HepG2 (cell line): ENCODE measurements around the gene PRPF38A. TPM values are rescaled to one million over a fixed set of nuclear protein-coding genes. Genes with fewer than 3 reads are reported as not detected.

Experiments used
- ATAC-seq: fragments of 200-7000 bp; cut with Tn5 transposase; 3 replicates; pipeline ENCODE4 v1.9.1; 2020; ENCODE audit warnings: mild to moderate bottlenecking, moderate library complexity
- BruUV-seq: library from RNA; stranded (reverse); fragments of 400-500 nt; replicated peaks from 2 replicates; lab custom pipeline; 2021; lab: Mats Ljungman, UMichigan
- CTCF ChIA-PET: fragments of 300-600 bp; formaldehyde crosslinking; extraction: SDS; loops from one replicate; lab custom pipeline; 2021; ENCODE audit warnings: low total read pairs, inconsistent platforms, low intra/inter-chr PET ratio; lab: Yijun Ruan, JAX
- POLR2A ChIA-PET: fragments of 350-600 bp; sonication (Branson Sonifier 250); formaldehyde crosslinking; loops from one replicate; lab custom pipeline; 2020; ENCODE audit warnings: antibody characterized with exemption, inconsistent platforms; lab: Yijun Ruan, JAX
- DNase-seq: peaks from one replicate; pipeline ENCODE4 v3.0.0-alpha.2; 2015; ENCODE audit warnings: low spot score
- FAIRE-seq: peaks from 3 replicates; lab custom pipeline; 2011; peaks lifted over from hg19 to GRCh38; lab: Jason Lieb, UNC
- H2AFZ ChIP-seq: one replicate; pipeline ENCODE4 v1.6.1; 2011; ENCODE audit warnings: low read length, inconsistent platforms
- H3K27ac ChIP-seq: fragments of 300-600 bp; 3 replicates; pipeline ENCODE4 v1.8.0; 2011; ENCODE audit warnings: mixed run types, mild to moderate bottlenecking, mixed read lengths, low read length, inconsistent platforms; ENCODE audit not compliant: insufficient read depth; ENCODE audit errors: extremely low read length
- H3K27me3 ChIP-seq, 2 experiments: fragments of 200-600 bp in 1 of 2; 2 replicates in 1 of 2; 3 replicates in 1 of 2; pipeline versions ENCODE4 v1.6.0 to v1.8.0; 2011; ENCODE audit warnings: low read length in 2 of 2, mild to moderate bottlenecking in 2 of 2, moderate library complexity in 2 of 2, inconsistent platforms in 1 of 2; ENCODE audit not compliant: insufficient read depth in 2 of 2, control insufficient read depth in 1 of 2
- H3K36me3 ChIP-seq, 2 experiments: fragments of 200-600 bp in 1 of 2; replicated peaks in 1 of 2; 2 replicates in 1 of 2; 3 replicates in 1 of 2; pipeline versions ENCODE4 v1.5.1 to v1.8.0; 2011; ENCODE audit warnings: low read length in 2 of 2, inconsistent platforms in 1 of 2; ENCODE audit not compliant: insufficient read depth in 2 of 2, control insufficient read depth in 1 of 2
- H3K4me1 ChIP-seq: 2 replicates; pipeline ENCODE4 v1.5.1; 2012; ENCODE audit warnings: low read length, inconsistent platforms; ENCODE audit not compliant: insufficient read depth
- H3K4me2 ChIP-seq: 2 replicates; pipeline ENCODE4 v1.6.0; 2011; ENCODE audit warnings: low read depth, low read length, inconsistent platforms
- H3K4me3 ChIP-seq, 3 experiments: fragments of 200-600 bp in 1 of 3; sonication (generic), shearing (Covaris generic) in 1 of 3; replicated peaks in 1 of 3; 2 replicates each; pipeline ENCODE4 v1.5.1; 2011 to 2016; ENCODE audit warnings: low read length in 3 of 3, inconsistent platforms in 2 of 3, low read depth in 2 of 3, mild to moderate bottlenecking in 2 of 3, control low read depth in 1 of 3, mixed read lengths in 1 of 3; ENCODE audit not compliant: insufficient read depth in 1 of 3
- H3K79me2 ChIP-seq: one replicate; pipeline ENCODE4 v1.6.1; 2011; ENCODE audit warnings: low read length, inconsistent platforms; ENCODE audit not compliant: insufficient read depth
- H3K9ac ChIP-seq: 2 replicates; pipeline ENCODE4 v1.6.0; 2011; ENCODE audit warnings: mild to moderate bottlenecking, low read depth, low read length, inconsistent platforms; ENCODE audit not compliant: insufficient read depth
- H3K9me3 ChIP-seq: 2 replicates; pipeline ENCODE4 v1.5.1; 2012; ENCODE audit warnings: mild to moderate bottlenecking, low read length
- H4K20me1 ChIP-seq: 2 replicates; pipeline ENCODE4 v1.6.0; 2011; ENCODE audit warnings: inconsistent platforms, mild to moderate bottlenecking, low read length, moderate library complexity; ENCODE audit not compliant: insufficient read depth
- AHR ChIP-seq: IDR thresholded peaks from 2 replicates; pipeline ENCODE4 v1.6.1; 2018; ENCODE audit warnings: missing genetic modification reagents, missing compliant biosample characterization
- ARID2 ChIP-seq: sonication (generic); formaldehyde crosslinking; IDR thresholded peaks from 2 replicates; pipeline ENCODE4 v1.8.1; 2022; ENCODE audit warnings: mild to moderate bottlenecking, missing genetic modification reagents, borderline replicate concordance
- NFATC3 ChIP-seq: sonication (generic); formaldehyde crosslinking; IDR thresholded peaks from 2 replicates; pipeline ENCODE4 v1.5.1; 2020; ENCODE audit warnings: mild to moderate bottlenecking, missing genetic modification reagents
- NR2F6 ChIP-seq, 2 experiments: IDR thresholded peaks; 2 replicates each; pipeline ENCODE4 v1.6.1; 2016; ENCODE audit warnings: antibody characterized with exemption in 1 of 2, mild to moderate bottlenecking in 1 of 2
- NRL ChIP-seq: sonication (generic); formaldehyde crosslinking; IDR thresholded peaks from 2 replicates; pipeline ENCODE4 v1.5.0; 2020; ENCODE audit warnings: missing genetic modification reagents, mild to moderate bottlenecking, moderate library complexity, borderline replicate concordance
- RBFOX2 ChIP-seq: fragments of 200-400 bp; formaldehyde crosslinking; IDR thresholded peaks from 2 replicates; pipeline ENCODE4 v1.6.1; 2017; ENCODE audit warnings: low read depth, mild to moderate bottlenecking, low read length
- THYN1 ChIP-seq: sonication (generic); formaldehyde crosslinking; IDR thresholded peaks from 2 replicates; pipeline ENCODE4 v1.8.1; 2023; ENCODE audit warnings: low read depth, mild to moderate bottlenecking, moderate library complexity, missing genetic modification reagents, borderline replicate concordance
- ZBTB33 ChIP-seq: sonication (generic); formaldehyde crosslinking; IDR thresholded peaks from 2 replicates; pipeline ENCODE4 v1.4.0; 2020; ENCODE audit warnings: missing genetic modification reagents
- ZNF761 ChIP-seq: sonication (generic); formaldehyde crosslinking; conservative IDR thresholded peaks from 2 replicates; pipeline ENCODE4 v1.4.0; 2020; ENCODE audit warnings: mild to moderate bottlenecking, missing genetic modification reagents
- ZSCAN25 ChIP-seq: sonication (generic); formaldehyde crosslinking; IDR thresholded peaks from 2 replicates; pipeline ENCODE4 v1.8.0; 2022; ENCODE audit warnings: mild to moderate bottlenecking, missing genetic modification reagents
- WGBS: methylation state at CpG from one replicate; pipeline ENCODE4 v1.1.6; 2017; ENCODE audit warnings: low lambda C conversion rate; 5-methylcytosine and 5-hydroxymethylcytosine counted together
- in situ Hi-C: cut with HindIII; loops from 2 replicates; pipeline ENCODE4 v1.10.0; 2017; ENCODE audit warnings: low pct_unique_long_range_greater_than_20kb; ENCODE audit not compliant: extremely low pct_ligation_motif_present
- intact Hi-C: fragments of 100-400 bp; cut with micrococcal nuclease; formaldehyde crosslinking; loops from one replicate; pipeline ENCODE4 v1.10.0; 2022; ENCODE audit not compliant: unreplicated experiment
- polyA plus RNA-seq, 8 experiments: library from polyadenylated mRNA; depleted of rRNA in 3 of 8; stranded (reverse) in 7 of 8; unstranded in 1 of 8; fragments of >200 nt; fragmentation: Illumina TruSeq in 4 of 8; extraction: Trizol in 4 of 8; gene quantifications; 2 replicates each; pipeline versions ENCODE4 v1.2.1 to v1.2.3, GENCODE V29; 2011 to 2016; ENCODE audit warnings: low read depth in 4 of 8, missing spikeins in 1 of 8, mixed read lengths in 1 of 8; ENCODE audit not compliant: insufficient read depth in 1 of 8
- total RNA-seq, 5 experiments: library from RNA; depleted of rRNA; stranded (reverse); fragments of >200 nt; fragmentation: Illumina TruSeq; extraction: Trizol; gene quantifications; 2 replicates each; pipeline ENCODE4 v1.2.3, GENCODE V29; 2016; ENCODE audit warnings: low read depth in 1 of 5
- TF ChIP-seq, protein P1 (sequence below): sonication (generic); formaldehyde crosslinking; IDR thresholded peaks from 2 replicates; pipeline ENCODE4 v1.4.0; 2020; ENCODE audit warnings: missing genetic modification reagents, borderline replicate concordance
- TF ChIP-seq, protein P2 (sequence below): IDR thresholded peaks from 2 replicates; pipeline ENCODE4 v1.6.1; 2018; ENCODE audit warnings: missing genetic modification reagents
- TF ChIP-seq, protein P3 (sequence below): sonication (generic); formaldehyde crosslinking; IDR thresholded peaks from 2 replicates; pipeline ENCODE4 v1.5.0; 2020; ENCODE audit warnings: mild to moderate bottlenecking, missing genetic modification reagents

The PRPF38A gene
- total and polyA plus RNA-seq, 2 of the 13 experiments (the other 11 are each of a cell fraction or from before 2014, with no cell fraction given): 18.3 to 45.5 TPM

GRCh38 chr1:52364235-52364839, 40.1 kb upstream of the PRPF38A start (continued):
- TF ChIP-seq ZBTB33 (CRISPR knock-in tag): no peak
- TF ChIP-seq, all 625 proteins: peak for 0

GRCh38 chr1:52365071-52365745, 39.2 kb upstream of the PRPF38A start:
- TSS peak; percentile 61 for BruUV-seq
- FAIRE-seq: no peak
- Histone ChIP-seq H2AFZ (peak overlapping the region; percentile 69), H3K9me3 (no peaks in the 10 kb centered on the region), H3K27me3 (no peaks in the 10 kb centered on the region; a peak in 1 of 5 replicates), H3K79me2 (peaks cover 14% of the 10 kb centered on the region), H3K4me3 (peak overlapping the region; percentile 98 to 100 (median 99)), H3K27ac (peak overlapping the region; percentile 83), H3K4me2 (peak overlapping the region; percentile 99), H3K36me3 (peaks cover 16 to 28% of the 10 kb centered on the region in 2 experiments; a peak in 4 of 5 replicates), H4K20me1 (no peaks in the 10 kb centered on the region), H3K9ac (peak overlapping the region; percentile 99), H3K4me1 (peaks cover 45% of the 10 kb centered on the region)
- 6% methylated on average over 19 of the region's 22 CpGs for WGBS
- DNase-seq: no peak
- ATAC-seq: peak; percentile 1; the same call in 1 of the 3 replicates
- intact Hi-C loops (no loop called here), in situ Hi-C loops (no loop called here)
- ChIA-PET POLR2A (interaction anchor here (1.0 to 3.0 kb wide), 5 partner anchors 13 to 285 kb away, joined by 3 to 22 read pairs (median 3); partner anchors contain the start of genes ORC1 and PRPF38A), CTCF (no interaction called here)
- TF ChIP-seq AHR (CRISPR knock-in tag): 0 out of 2 replicates have a peak, but pooled peaks have one; percentile 2
- TF ChIP-seq, protein P1, sequence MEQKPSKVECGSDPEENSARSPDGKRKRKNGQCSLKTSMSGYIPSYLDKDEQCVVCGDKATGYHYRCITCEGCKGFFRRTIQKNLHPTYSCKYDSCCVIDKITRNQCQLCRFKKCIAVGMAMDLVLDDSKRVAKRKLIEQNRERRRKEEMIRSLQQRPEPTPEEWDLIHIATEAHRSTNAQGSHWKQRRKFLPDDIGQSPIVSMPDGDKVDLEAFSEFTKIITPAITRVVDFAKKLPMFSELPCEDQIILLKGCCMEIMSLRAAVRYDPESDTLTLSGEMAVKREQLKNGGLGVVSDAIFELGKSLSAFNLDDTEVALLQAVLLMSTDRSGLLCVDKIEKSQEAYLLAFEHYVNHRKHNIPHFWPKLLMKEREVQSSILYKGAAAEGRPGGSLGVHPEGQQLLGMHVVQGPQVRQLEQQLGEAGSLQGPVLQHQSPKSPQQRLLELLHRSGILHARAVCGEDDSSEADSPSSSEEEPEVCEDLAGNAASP (CRISPR knock-in tag): peak; percentile 93; the same call in 1 of the 2 replicates
- TF ChIP-seq ZSCAN25 (CRISPR knock-in tag): 0 out of 2 replicates have a peak, but pooled peaks have one; percentile 16
- 0 out of 2 replicates have a peak, but pooled peaks have one; percentile 7 for TF ChIP-seq NRL (CRISPR knock-in tag)
- no peak for TF ChIP-seq NFATC3 (CRISPR knock-in tag)
- TF ChIP-seq RBFOX2: no peak
- no peak for TF ChIP-seq ZNF761 (CRISPR knock-in tag)
- no peak for TF ChIP-seq ARID2 (CRISPR knock-in tag)
- TF ChIP-seq NR2F6 (IDR thresholded peaks at IDR 0.05): no peak
- no peak for TF ChIP-seq NR2F6 (CRISPR knock-in tag; IDR thresholded peaks at IDR 0.05)
- TF ChIP-seq, protein P2, sequence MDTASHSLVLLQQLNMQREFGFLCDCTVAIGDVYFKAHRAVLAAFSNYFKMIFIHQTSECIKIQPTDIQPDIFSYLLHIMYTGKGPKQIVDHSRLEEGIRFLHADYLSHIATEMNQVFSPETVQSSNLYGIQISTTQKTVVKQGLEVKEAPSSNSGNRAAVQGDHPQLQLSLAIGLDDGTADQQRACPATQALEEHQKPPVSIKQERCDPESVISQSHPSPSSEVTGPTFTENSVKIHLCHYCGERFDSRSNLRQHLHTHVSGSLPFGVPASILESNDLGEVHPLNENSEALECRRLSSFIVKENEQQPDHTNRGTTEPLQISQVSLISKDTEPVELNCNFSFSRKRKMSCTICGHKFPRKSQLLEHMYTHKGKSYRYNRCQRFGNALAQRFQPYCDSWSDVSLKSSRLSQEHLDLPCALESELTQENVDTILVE: no peak
- TF ChIP-seq, protein P3, sequence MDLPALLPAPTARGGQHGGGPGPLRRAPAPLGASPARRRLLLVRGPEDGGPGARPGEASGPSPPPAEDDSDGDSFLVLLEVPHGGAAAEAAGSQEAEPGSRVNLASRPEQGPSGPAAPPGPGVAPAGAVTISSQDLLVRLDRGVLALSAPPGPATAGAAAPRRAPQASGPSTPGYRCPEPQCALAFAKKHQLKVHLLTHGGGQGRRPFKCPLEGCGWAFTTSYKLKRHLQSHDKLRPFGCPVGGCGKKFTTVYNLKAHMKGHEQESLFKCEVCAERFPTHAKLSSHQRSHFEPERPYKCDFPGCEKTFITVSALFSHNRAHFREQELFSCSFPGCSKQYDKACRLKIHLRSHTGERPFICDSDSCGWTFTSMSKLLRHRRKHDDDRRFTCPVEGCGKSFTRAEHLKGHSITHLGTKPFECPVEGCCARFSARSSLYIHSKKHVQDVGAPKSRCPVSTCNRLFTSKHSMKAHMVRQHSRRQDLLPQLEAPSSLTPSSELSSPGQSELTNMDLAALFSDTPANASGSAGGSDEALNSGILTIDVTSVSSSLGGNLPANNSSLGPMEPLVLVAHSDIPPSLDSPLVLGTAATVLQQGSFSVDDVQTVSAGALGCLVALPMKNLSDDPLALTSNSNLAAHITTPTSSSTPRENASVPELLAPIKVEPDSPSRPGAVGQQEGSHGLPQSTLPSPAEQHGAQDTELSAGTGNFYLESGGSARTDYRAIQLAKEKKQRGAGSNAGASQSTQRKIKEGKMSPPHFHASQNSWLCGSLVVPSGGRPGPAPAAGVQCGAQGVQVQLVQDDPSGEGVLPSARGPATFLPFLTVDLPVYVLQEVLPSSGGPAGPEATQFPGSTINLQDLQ: peak; percentile 81
- no peak for TF ChIP-seq THYN1 (CRISPR knock-in tag)
